Transverse colon (tissue), 4 donors: Measurements from ENCODE around the gene LRRC18. TPM values are rescaled to one million over a fixed set of nuclear protein-coding genes. Genes with fewer than 3 reads are reported as not detected.

Source experiments
- DNase-seq: peaks from one replicate; pipeline ENCODE4 v3.0.0-alpha.2; 2019
- H3K27ac ChIP-seq, 4 donors: fragments of 200-600 bp; sonication (generic); 2 replicates each; pipeline ENCODE4 v1.5.1; 2016 to 2018; ENCODE audit warnings: inconsistent platforms in 4 of 4
- H3K27me3 ChIP-seq: fragments of 200-600 bp; sonication (generic); 2 replicates; pipeline ENCODE4 v1.5.1; 2017; ENCODE audit warnings: inconsistent platforms
- H3K36me3 ChIP-seq, 4 donors: fragments of 200-600 bp; sonication (generic); 2 replicates each; pipeline ENCODE4 v1.5.1; 2017 to 2019; ENCODE audit warnings: inconsistent platforms in 4 of 4
- H3K4me1 ChIP-seq, 4 donors: fragments of 200-600 bp; sonication (generic); 2 replicates each; pipeline ENCODE4 v1.5.1; 2017 to 2020; ENCODE audit warnings: inconsistent platforms in 4 of 4
- H3K4me3 ChIP-seq, 4 donors: fragments of 200-600 bp; sonication (generic); 1 replicate in 1 of 4; 2 replicates in 3 of 4; pipeline versions ENCODE4 v1.5.1 to v1.6.1; 2017 to 2019; ENCODE audit warnings: inconsistent platforms in 4 of 4
- H3K9me3 ChIP-seq, 2 donors: fragments of 200-600 bp; sonication (generic); 2 replicates each; pipeline ENCODE4 v1.5.1; 2017 to 2019; ENCODE audit warnings: inconsistent platforms in 2 of 2
- CTCF ChIP-seq, 5 experiments: fragments of 200-600 bp in 3 of 5; fragments of 450-650 bp in 2 of 5; sonication (generic) in 3 of 5; IDR thresholded peaks; 1 replicate in 2 of 5; 2 replicates in 3 of 5; pipeline ENCODE4 v1.5.1; 2016 to 2017; ENCODE audit warnings: antibody characterized with exemption in 5 of 5, inconsistent platforms in 3 of 5, mild to moderate bottlenecking in 2 of 5, moderate library complexity in 1 of 5
- EP300 ChIP-seq: sonication (generic); formaldehyde crosslinking; IDR thresholded peaks from one replicate; pipeline ENCODE4 v1.6.1; 2017; ENCODE audit warnings: antibody characterized with exemption, low read depth
- POLR2A ChIP-seq: fragments of 450-650 bp; IDR thresholded peaks from one replicate; pipeline ENCODE4 v1.6.1; 2016; ENCODE audit warnings: antibody characterized with exemption, mild to moderate bottlenecking, moderate library complexity
- POLR2AphosphoS5 ChIP-seq, 3 donors: sonication (generic); formaldehyde crosslinking; IDR thresholded peaks; one replicate each; pipeline ENCODE4 v1.6.1; 2016; ENCODE audit warnings: antibody characterized with exemption in 3 of 3
- WGBS, 2 donors: methylation state at CpG; one replicate each; pipeline ENCODE4 v1.1.5; 2018; ENCODE audit warnings: low coverage in 1 of 2; 5-methylcytosine and 5-hydroxymethylcytosine counted together
- in situ Hi-C, 4 donors: fragments of 200-750 bp; cut with MboI; loops; one replicate each; pipeline versions ENCODE4 v1.15.0 to v1.15.1; 2017; ENCODE audit warnings: low sequenced_read_pairs in 3 of 4, low pct_ligation_motif_present in 1 of 4, low pct_unique_long_range_greater_than_20kb in 1 of 4
- intact Hi-C: fragments of 100-400 bp; cut with DNase I; formaldehyde crosslinking; loops from one replicate; pipeline ENCODE4 v1.15.1; 2023; ENCODE audit warnings: low total_unique reads
- total RNA-seq, 4 donors: library from RNA; depleted of rRNA; stranded (reverse); fragments of >200 nt; gene quantifications; one replicate each; pipeline ENCODE4 v1.1.0, GENCODE V29; 2016

LRRC18 gene
- total RNA-seq, 4 donors from 2014 or later = not detected

DNA sequence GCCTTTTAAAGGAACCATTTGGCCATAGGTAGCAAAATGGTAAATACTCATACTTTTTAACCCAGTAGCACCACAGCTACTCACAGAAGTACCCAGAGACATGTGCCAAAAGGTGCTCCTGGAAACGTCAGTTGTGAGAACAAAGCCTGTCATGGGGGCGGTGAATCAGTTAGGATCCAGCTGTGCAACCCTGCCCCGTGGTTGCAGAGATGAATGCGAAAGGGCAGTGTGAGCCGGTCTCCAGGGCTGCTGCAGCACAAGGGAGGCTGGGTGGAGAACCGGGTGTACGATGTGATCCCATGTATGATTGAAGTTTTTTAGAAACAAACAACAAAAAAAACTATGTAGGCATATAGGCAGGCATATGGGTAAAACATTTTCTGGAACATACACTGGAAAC is 1.3 kb upstream of the LRRC18 start:
- Histone ChIP-seq H3K27ac (no peak overlapping the region), H3K4me1 (peaks cover 2 to 10% (median 8%) of the 10 kb centered on the region in 4 donors), H3K36me3 (no peaks in the 10 kb centered on the region), H3K27me3 (no peaks in the 10 kb centered on the region), H3K9me3 (no peaks in the 10 kb centered on the region), H3K4me3 (no peak overlapping the region)
- no peak for DNase-seq
- intact Hi-C loops = no loop called here
- TF ChIP-seq CTCF (IDR thresholded peaks at IDR 0.05) (no peak), POLR2AphosphoS5 (IDR thresholded peaks at IDR 0.05) (no peak), POLR2A (no peak), EP300 (no peak)
- in situ Hi-C loops = no loop called here
- 82 to 91% methylated on average over 7 of the region's 7 CpGs for WGBS, 2 donors

DNA sequence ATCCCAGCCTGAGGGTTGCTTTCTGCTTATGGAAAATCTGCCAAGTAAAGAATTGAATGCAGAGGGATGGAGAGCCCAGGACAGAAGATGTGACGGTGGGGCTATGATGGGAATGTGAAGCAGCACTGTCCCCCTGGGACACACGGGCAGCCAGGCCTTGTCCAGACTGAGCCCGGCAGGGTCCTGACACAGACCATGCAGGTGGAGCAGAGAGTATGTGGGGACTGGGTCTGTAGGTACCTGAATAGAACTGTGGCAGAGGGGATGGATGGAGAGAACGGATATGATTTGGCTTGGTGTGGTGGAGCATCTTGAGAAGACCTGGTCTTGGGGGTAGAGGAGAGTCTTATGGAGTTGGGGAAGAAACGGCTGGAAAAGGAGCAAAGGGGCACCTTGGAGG is 732 bp upstream of the LRRC18 start:
- Histone ChIP-seq H3K36me3 (no peaks in the 10 kb centered on the region), H3K27ac (no peak overlapping the region), H3K4me3 (no peak overlapping the region), H3K27me3 (no peaks in the 10 kb centered on the region), H3K4me1 (peaks cover 0 to 5% (median 3%) of the 10 kb centered on the region in 4 donors), H3K9me3 (no peaks in the 10 kb centered on the region)
- no peak for TF ChIP-seq EP300
- no peak for TF ChIP-seq CTCF (IDR thresholded peaks at IDR 0.05)
- no peak for TF ChIP-seq POLR2A
- no peak for TF ChIP-seq POLR2AphosphoS5 (IDR thresholded peaks at IDR 0.05)
- intact Hi-C loops = no loop called here
- in situ Hi-C loops = no loop called here
- WGBS, 2 donors = 94 to 100% methylated on average over 1 to 5 of the region's 5 CpGs
- DNase-seq = no peak

GRCh38 chr10:48938990-48939536 is 577 bp downstream of the LRRC18 start:
- WGBS, 2 donors = 61% methylated on average over 6 of the region's 6 CpGs; no CpG with 5 or more reads in 1 of the 2 donors
- TF ChIP-seq POLR2AphosphoS5 (IDR thresholded peaks at IDR 0.05) (no peak), POLR2A (no peak), CTCF (IDR thresholded peaks at IDR 0.05) (no peak), EP300 (no peak)
- no peak for DNase-seq
- H3K4me3 ChIP-seq = no peak overlapping the region
- no peaks in the 10 kb centered on the region for H3K4me1 ChIP-seq
- intact Hi-C loops = no loop called here
- H3K27ac ChIP-seq = no peak overlapping the region
- H3K9me3 ChIP-seq = no peaks in the 10 kb centered on the region
- no peaks in the 10 kb centered on the region for H3K36me3 ChIP-seq
- no peaks in the 10 kb centered on the region for H3K27me3 ChIP-seq
- in situ Hi-C loops = no loop called here

DNA sequence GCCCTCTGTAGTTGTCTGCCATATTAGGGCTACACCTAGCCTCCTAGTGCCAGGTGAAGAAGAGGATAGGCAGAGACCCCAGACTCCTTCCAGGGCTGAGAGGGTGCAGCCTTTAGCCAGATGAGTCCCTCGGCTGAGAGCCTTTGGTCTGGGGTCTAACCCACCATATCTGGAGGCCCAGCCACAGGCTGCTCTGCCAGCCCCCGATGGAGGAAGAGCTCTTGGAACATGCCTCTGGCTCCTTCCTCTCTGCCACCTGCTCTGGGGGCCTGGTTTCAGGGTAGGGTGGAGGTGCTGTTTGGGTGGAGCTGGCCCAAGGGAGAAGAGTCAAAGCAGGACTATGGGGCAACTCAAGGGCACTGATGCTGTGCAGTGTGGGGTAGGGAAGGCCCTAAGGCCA is 1.4 kb downstream of the LRRC18 start:
- Histone ChIP-seq H3K27me3 (no peaks in the 10 kb centered on the region), H3K9me3 (no peaks in the 10 kb centered on the region), H3K4me3 (no peak overlapping the region), H3K36me3 (no peaks in the 10 kb centered on the region), H3K27ac (no peak overlapping the region), H3K4me1 (no peaks in the 10 kb centered on the region)
- 88 to 100% methylated on average over 2 of the region's 2 CpGs for WGBS, 2 donors
- DNase-seq = no peak
- intact Hi-C loops (no loop called here), in situ Hi-C loops (no loop called here)
- TF ChIP-seq POLR2A (no peak), CTCF (IDR thresholded peaks at IDR 0.05) (no peak), POLR2AphosphoS5 (IDR thresholded peaks at IDR 0.05) (no peak), EP300 (no peak)
